Erythroblast (primary cell): ENCODE measurements around the gene OR5B17.

Experiments used
- GATA1 ChIP-seq: IDR thresholded peaks from 2 replicates; pipeline ENCODE4 v1.6.1; 2011; ENCODE audit warnings: low read depth, mild to moderate bottlenecking, control low read depth, low read length, moderate library complexity
- POLR2A ChIP-seq: IDR thresholded peaks from 2 replicates; pipeline ENCODE4 v1.6.1; 2011; ENCODE audit warnings: mild to moderate bottlenecking, low read length

DNA sequence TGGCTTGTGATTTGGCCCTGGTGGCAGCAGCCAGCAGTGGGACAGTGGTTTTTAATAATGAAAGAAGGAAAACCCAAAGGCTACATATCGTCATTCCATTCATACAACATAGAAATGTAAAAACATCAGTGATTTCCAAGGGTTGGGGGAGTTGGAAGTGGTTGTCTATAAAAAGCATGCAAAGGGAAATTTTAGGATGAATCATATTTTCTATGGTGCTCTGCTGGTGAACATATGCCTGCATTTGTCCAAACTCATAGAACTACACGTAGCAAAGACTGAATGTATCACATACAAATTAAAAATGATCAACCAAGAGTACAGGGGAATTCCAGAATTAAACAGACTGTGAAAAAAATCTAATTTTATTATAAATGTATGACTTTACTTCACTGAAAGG, 36.7 kb upstream of the OR5B17 start:
- no peak for TF ChIP-seq POLR2A
- no peak for TF ChIP-seq GATA1
